Frontal cortex (tissue), 4 donors: ENCODE measurements around the gene TBC1D4. TPM values are rescaled to one million over a fixed set of nuclear protein-coding genes. Genes with fewer than 3 reads are reported as not detected.

ENCODE experiments used
- DNase-seq, 2 donors: peaks; one replicate each; pipeline ENCODE4 v3.0.0; 2012; ENCODE audit warnings: low spot score in 2 of 2
- FAIRE-seq: peaks from 2 replicates; lab custom pipeline; 2012; peaks lifted over from hg19 to GRCh38; lab: Jason Lieb, UNC
- total RNA-seq: library from RNA; depleted of rRNA; stranded (reverse); fragments of >200 nt; gene quantifications from one replicate; pipeline ENCODE4 v1.2.3, GENCODE V29; 2014
- donor health status: control.
- donor health status: control.
- donor health status: control.

TBC1D4 gene
- total RNA-seq, 1 donor from 2014 or later = 9.8 TPM

DNA sequence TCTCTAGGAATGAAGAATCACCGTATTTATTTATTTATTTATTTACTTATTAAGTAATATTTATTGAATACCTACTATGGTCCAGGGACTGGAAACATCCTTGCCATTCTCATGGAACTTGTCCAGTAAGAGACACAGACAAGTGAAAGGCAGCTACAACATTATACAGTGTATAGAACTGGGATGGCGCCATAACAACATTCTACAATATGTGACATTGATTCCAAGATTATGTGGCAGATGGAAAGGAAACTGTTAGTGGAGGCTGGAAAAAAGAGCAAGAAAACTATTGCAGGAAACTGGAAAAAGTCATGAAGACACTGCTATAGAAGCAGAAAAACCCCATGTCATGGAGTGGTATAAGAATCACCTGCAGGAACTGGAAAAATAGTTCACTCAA, 9.4 kb upstream of the TBC1D4 start:
- FAIRE-seq (no peak), DNase-seq (no peak)

GRCh38 chr13:75489502-75490263, 7.7 kb upstream of the TBC1D4 start:
- FAIRE-seq = no peak

GRCh38 chr13:75486146-75487062, 4.4 kb upstream of the TBC1D4 start:
- DNase-seq (no peak), FAIRE-seq (no peak)

More at GRCh38 chr13:75489502-75490263, 7.7 kb upstream of the TBC1D4 start:
- no peak for DNase-seq

DNA sequence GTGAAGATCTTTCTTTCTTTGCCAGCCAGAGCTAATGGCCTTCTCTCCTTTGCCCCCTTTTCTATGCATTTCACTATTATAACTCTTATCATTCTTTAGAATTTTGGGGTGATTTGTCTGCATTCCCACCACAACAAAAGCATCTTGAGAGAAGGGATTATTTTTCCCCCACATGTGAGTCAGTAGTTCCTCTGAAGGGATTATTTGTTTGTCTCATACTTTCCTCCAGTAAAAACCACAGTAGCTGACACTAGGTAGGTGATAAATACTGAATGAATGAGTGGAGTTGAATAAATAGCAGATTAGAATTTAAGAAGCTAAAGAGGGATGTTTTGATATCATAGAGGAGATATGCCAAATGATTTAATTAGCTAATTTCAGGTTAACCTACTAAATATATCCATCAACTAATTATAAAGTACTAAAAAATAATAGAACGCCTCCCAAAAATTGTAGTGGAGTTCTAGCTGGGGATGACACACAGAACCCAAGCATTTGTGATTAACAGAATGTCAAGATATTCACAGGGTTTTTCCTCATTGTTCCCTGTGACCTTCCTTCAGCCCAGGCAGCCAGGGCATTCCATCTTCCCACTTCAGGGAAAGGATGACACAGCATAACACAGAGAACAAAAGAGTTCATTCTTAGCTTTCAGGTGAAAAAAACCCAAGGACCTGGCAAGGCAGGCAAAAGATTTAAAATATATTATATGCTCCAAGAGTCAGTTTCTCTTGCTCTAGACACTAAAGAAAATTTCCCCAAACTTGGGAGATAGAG, 3.5 kb upstream of the TBC1D4 start:
- no peak for FAIRE-seq
- no peak for DNase-seq

GRCh38 chr13:75482820-75483079, 781 bp upstream of the TBC1D4 start:
- FAIRE-seq (no peak), DNase-seq (no peak)

DNA sequence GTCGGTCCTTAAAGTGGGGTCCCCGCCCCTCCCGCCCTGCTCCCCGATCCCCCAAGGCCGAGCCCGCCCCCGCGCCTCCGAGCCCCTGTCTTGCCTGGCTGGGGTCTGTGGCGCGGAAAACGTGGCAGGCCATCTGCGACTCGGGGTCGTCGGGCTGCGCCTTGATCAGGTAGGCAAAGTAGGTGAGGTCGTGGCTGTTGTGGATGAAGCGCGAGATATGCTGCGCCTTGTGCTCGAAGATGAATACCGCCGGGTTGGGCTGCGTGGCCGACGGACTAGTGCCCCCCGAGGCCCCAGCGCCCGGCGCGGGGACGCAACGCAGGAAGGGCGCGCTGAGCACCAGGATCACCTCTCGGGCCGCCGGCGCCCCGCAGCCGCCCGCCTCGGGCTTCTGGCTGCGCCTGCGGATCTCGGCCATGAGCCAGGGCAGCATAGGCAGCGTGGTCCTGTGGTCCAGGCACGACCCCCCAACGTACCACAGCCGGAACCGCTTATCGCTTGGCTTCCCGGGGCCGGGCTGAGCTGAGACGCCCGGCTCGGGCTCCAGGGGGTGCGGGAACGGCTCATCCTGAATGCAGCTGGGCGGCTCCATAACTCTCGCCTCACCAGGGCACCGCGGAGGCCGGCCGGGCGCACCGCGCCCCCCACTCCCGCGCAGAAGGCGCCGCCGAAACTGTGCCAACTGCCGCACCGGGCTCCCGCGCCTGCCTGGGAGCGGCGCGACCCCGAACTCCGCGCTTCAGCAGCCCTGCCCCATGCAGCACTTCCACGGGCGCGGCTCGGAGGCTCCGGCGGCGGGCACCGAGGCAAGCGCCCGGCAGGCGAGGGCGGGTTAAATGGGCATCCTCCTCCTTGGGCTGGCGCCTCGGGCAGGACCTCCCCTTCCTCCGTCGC, 546 bp downstream of the TBC1D4 start:
- DNase-seq = peak; percentile 12 to 26
- FAIRE-seq = no peak

GRCh38 chr13:75480671-75481175, 1.2 kb downstream of the TBC1D4 start:
- DNase-seq (peak in 1 of 2 donors; percentile 12), FAIRE-seq (no peak)

GRCh38 chr13:75479102-75479740, 2.7 kb downstream of the TBC1D4 start:
- FAIRE-seq = no peak
- DNase-seq = no peak

DNA sequence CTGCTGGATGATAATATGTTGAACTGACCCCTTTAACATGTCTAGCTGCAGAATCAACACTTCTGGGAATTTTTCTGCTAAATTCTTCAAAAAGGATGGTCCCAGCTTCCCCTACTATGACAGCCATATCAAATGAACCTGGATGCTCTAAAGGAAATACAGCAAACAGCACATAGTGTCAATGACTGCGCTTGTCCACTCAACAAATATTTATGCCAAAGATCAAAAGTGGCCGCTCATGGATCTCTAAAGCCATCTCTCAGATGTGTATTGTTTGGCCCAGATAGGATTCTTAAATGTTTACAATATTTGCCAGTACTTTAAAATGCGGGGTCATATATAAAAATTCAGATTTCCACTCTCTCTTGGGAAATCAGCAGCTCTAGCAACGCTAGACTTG, 3.3 kb downstream of the TBC1D4 start:
- DNase-seq = no peak
- FAIRE-seq = no peak

- no peak for FAIRE-seq
- DNase-seq = no peak
Observed at GRCh38 chr13:75474956-75475355, 7.0 kb downstream of the TBC1D4 start.

GRCh38 chr13:75473468-75473867, 8.5 kb downstream of the TBC1D4 start:
- DNase-seq (peak in 1 of 2 donors; percentile 22), FAIRE-seq (no peak)

- no peak for FAIRE-seq
- no peak for DNase-seq
Observed at GRCh38 chr13:75470676-75471075, 11.3 kb downstream of the TBC1D4 start.

GRCh38 chr13:75469047-75469446, 12.9 kb downstream of the TBC1D4 start:
- FAIRE-seq = no peak
- DNase-seq = no peak

GRCh38 chr13:75468602-75469001, 13.4 kb downstream of the TBC1D4 start:
- DNase-seq (no peak), FAIRE-seq (no peak)

DNA sequence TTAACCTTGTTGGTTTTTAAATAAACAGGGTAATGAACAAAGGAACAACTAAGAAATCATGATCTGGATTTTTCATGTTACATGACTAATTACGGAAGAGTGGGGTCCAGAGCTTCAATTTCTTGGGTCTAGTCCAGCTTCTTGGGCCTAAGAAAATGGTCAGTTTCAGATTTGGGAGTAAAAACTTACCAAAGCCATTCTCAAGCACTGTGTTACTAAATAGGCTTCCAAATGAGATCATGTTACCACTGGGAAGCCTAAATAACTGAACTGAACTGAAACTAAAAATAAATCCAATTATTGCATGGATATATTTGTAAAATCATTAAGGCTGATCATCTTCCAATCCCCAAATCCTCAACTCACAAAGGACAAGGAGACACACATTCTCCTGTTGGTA, 13.9 kb downstream of the TBC1D4 start:
- FAIRE-seq = no peak

GRCh38 chr13:75467040-75467728, 14.8 kb downstream of the TBC1D4 start:
- FAIRE-seq (no peak), DNase-seq (no peak)

More for the DNA sequence above, 13.9 kb downstream of the TBC1D4 start:
- no peak for DNase-seq

DNA sequence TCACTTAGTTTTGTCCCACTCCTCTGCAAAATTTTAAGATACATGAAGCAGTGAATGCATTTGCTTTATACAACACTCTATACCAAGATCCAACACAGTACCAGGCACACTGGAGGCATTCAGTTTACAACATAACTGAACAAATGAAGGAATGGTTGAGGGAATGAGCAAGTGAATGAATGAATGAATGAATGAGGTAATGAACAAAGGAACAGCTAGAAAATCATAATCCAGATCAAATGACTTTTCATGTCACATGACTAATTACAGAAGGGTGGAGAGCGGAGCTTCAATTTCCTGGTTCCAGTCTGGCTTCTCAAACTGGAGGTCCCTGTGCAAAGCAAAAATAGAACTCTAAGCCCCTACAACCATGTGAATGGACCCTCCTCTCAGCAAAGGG, 16.7 kb downstream of the TBC1D4 start:
- FAIRE-seq = no peak
- DNase-seq = no peak

DNA sequence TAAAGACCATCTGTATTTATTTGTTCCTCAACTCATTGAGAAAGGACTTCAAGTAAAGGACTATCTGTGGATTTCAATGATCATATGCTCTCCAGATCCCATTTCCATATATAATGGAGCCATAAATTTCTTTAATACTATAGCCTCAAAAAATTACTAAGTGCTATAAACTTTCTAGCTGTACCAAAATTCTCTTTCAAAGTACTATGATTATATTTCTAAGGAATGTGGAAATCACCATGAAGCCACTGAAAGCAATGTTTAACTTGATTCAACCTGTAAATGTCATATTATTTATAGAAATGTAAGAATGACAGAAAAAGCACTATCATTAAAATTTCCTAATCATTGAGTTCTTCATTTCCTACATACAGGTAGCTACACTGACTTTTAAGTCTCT, 20.7 kb downstream of the TBC1D4 start:
- FAIRE-seq = no peak

More for the DNA sequence above, 20.7 kb downstream of the TBC1D4 start:
- DNase-seq = no peak
